ENCODE data around the gene ATL3.
"Not testable (repeated sequence)": the region's sequence is repeated elsewhere in the genome, so short reads cannot be mapped to it uniquely, and the experiment has no call there.

Gene ATL3

DNA sequence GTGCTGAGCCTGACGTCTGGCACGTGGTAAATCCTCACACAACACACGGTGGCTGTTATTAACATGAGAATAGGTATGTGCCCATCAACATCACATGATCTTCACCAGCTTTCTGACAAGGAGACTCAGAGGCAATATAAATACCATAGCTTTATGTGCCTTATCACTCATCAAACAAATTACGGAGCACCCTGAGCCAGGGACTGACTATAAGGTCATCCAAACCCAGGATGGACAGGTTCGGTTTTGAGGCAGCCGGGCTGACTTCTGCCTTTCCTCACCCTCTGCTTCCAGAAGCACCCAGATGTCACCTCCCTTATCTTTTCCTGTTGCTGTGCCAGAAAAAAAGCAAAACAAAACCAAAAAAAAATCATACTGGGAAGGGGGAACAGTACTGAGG, 51.2 kb downstream of the ATL3 start:
- no peak for DNase-seq (ENCODE audit: low read depth)

DNA sequence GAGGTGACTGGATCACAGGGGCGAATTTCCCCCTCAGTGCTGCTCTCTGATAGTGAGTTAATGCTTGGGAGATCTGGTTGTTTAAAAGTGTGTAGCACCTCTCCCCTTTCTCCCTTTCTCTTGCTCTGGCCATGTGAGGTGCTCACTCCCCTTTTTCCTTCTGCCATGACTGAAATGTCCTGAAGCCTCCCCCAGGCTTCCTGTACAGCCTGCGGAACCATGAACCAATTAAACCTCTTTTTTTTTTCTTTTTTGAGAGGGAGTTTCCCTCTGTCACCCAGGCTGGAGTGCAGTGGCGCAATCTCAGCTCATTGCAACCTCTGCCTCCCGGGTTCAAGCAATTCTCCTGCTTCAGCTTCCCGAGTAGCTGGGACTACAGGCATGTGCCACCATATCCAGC, 53.5 kb downstream of the ATL3 start:
- not testable (repeated sequence) for DNase-seq (ENCODE audit: low read depth)

DNA sequence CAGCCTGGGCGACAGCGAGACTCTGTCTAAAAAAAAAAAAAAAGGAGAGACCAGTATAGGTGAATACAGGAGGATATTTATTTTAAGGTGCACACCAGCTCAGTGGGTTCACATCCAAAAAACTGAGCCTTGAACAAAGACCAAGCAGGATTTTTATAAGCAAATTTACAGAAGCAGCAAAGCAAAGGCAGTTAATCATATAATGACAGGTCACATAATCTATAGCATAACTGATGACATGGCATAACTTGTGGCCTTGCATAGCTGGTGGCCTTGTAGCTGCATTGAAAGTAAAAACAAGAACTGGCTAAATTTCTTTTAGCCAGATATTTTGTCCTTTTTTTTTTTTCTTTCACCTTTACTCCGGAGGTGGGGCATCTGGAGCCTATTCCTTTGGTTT, 54.2 kb downstream of the ATL3 start:
- no peak for DNase-seq (ENCODE audit: low read depth)

DNA sequence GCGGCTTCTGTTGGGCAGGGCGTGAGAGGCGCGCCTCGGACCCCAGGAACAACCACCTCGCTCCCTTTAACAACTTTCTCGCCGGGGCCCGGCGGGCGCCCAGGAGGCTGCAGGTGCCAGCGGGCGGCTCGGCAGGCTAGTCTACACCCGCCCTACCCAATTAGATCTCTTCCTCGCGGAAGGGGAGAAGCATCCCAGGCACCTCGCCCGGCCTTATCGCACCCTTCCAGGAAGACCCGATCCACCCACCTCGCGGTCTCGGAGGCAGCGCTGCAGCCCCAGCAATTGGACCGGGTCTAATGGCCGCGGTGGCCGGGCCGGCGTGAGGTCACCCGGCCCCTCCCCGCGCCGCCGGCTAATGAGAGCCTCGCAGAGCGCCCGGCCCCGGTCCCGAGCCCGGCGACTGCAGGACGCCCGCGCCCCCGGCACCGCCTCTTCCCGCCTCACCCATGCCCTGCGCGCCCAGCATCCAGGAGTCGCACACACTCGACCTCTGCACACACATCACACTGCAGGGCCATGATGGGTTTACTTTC, 57.0 kb downstream of the ATL3 start, which contains the start of gene PLAAT3:
Gene PLAAT3 (minus strand): TSS at position 298 of the 536 bp plus-strand sequence. CDS start 419 bp downstream, outside the sequence.
- peak; percentile 47 for DNase-seq (ENCODE audit: low read depth)

DNA sequence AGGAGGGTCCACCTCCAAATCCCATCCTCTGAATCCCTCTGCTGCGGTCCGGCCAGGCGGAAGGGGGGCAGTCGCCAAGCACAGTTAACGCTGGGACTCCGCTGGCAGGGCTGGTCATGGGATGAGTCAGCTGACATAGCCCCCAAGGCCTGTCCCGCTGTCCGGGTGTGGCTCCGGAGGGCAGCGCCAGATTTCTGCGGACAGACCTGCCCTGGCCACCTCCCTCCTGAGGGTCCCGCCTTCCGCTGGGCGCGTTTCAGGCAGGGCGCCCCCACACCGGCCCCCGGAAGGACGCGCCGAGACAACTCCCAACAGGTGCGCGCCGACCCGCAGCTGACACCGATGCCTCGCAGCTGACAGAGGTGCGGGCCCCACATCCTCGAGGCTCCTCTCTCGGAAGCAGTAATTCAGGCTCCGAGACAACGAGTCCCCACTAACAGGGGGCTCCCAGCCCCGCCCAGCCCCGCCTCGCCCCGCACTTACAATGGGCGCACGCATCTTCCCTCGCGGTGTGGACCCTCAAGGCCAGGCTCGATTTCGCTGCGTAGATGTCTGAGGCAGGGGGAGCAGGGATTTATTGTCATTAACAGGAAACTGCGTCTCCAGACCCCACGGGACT, 57.5 kb downstream of the ATL3 start:
- DNase-seq (ENCODE audit: low read depth), result no peak

DNA sequence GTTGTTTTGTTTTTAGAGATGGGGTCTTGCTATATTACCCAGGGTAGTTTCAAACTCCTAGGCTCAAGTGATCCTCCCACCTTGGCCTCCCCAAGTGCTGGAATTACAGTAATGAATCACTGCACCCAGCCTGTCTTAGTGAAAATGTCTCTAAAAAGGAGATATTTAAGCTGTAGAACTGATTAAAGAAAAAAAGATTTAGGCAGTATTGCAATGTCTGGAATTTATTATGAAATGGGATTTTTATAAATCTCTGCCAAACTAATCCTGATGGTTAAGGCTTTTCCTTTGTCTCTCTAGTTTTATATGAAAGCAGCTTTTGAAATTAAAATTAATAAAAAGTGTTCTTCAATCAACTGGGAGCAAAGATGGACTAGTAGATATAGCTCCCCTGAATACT, 59.0 kb downstream of the ATL3 start:
- DNase-seq (ENCODE audit: low read depth), result no peak

DNA sequence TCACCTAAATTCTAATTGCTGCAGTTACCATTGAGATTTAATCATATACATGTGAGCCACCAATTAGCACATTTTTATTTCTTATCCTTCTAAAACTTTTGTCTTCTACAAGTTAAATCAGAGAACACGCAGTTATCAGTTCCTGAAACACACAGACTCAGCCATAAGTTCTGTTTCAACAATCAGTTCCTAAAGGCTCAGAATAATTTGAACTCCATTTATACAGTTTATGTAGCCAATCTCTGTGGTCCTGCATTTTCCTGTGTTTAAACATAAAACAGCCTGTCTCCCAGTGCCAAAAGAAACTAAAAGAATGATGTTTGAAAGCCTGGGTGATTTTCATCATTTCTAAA, 59.8 kb downstream of the ATL3 start:
- DNase-seq (ENCODE audit: low read depth), result no peak

DNA sequence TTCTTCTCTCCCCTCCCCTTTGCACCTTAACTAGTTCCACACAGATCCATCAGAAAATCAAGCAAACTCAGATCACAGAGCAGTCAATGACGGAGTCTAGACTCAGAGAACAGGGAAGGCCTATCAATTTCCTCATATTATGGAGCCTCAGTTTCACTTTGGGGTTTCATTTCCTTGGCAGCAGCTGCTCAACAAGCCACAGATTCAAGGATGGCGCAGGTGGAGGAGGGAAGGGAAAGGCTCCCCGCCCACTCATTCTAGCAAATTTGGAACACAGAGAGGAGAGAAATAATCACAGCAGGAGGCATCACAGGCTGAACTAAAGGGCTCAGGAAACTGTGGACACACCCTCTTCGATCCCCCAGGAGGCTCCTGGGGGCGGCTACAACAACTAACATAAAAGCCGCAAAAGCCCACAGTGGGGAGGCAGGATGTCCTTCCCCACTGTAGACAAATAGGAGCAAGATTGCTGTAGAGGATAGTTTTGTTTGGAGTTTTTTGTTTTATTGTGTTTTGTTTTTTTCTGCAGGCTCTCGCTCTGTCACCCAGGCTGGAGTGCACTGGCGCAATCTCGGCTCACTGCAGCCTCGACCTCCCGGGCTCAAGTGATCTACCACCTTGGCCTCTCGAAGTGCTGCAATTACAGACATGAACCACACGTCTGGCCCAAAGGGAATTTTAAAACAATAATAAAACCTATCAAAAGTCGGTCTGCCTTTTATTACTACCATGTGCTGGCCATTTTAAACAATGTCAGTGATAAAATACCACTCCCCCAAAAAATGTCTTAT, 60.4 kb downstream of the ATL3 start:
- no peak for DNase-seq (ENCODE audit: low read depth)

DNA sequence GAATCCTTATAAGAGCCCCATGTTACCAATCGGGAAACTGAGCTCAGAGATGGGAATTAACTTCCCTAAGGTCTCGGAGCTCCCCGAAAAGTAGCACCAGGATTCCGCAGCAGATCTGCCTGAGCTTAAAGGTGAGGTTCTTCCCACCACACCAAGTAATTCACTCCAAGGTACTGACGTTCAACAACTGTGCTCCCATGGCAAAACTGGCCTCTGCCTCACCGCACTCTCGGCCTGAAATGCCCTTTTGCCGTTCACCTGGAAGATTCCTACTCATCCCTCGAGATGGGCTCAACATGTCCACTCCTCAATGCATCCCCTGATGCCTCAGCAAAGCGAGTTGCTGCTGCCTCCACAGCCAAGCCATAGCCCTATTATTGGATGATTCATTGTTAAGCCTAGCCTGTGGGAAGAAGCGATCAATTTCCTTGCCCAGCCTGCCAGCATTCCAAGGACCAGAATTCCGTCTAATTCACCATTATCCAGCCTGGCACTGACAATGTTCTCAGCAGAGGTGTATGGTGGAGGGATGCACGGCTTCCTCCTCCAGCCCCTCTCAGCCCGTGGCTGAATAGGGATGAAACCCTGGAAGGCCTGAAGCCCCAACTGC, 61.1 kb downstream of the ATL3 start:
- DNase-seq (ENCODE audit: low read depth), result no peak

DNA sequence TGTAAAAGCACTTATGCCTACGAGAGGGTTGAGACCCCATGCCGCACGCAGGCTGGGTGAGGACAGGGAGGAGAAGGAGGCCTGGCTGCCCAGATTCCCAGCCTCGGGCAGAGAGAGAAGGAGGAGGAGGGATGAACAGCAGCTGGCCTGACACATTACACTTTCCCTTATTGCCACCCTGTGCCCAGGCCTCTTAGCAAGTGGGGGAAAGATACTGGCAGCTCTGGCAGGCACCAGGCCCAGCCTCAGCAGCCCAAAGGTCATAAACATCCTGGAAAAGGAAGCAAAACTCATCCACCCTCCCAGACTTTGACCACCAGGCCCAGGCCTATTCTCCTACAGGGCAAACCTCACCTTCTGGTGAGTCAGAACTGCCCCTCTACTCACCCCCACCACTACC, 61.6 kb downstream of the ATL3 start:
- DNase-seq (ENCODE audit: low read depth), result no peak

DNA sequence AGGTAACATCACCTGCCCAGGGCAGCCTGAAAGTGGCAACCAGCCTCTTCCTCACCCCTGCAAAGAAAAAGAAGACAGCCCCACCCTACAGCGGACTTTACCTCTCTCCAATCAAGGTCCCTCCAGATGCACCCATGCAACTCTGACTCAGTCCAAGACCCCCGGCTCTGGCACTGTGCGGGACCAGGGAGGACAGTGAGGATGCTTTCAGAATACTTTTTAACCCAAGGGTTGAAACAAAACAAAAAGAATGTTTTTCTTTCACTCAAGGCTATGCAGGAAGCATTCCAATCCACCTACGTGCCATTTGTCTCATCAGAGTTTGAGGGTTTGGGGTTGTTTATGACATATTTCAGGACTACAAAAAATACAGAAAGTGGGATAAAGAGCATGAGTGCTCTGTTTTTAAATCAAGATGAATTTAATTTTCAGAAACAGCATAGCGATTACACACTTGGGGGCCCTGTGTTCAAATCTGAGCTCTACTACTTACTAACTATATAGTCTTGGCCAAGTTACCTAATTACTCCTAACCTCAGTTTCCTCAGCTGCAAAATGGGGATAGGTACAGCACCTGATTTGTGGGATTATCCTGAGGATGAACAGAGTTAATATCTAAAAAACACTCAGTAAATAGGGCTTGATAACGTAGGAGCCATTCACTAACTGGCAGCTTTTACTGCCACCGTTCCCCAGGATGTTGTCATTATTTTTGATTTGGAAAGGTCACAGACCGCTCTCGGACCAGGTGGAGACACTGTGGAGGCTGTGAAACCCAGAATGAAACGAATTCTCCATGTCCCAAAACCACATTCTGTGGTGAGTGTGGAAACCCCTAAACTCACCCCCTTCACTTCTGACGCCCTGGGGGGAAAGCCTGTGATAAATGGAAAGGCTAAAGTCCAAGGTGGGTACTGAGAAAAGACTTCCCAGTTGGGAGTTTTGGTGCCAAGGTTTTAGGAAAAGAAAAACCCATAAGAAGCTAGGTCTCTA, 62.5 kb downstream of the ATL3 start:
- no peak for DNase-seq (ENCODE audit: low read depth)

DNA sequence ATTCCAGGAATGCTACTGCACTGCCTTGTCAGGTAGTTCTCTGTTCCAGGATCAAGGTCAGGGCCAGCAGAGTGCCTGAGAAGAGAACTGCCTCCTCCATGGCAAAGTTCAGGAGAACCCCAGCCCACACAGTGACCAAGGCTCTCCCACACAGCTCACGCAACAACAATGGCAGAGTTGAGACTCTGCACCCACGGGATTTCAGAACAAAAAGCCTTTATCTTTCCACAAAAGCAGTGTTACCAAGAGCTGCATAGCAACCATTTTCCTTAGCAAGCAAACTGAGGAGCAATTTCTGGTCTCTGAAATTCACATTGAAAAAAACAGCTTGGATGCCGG, 68.0 kb downstream of the ATL3 start:
- DNase-seq (ENCODE audit: low read depth), result no peak

DNA sequence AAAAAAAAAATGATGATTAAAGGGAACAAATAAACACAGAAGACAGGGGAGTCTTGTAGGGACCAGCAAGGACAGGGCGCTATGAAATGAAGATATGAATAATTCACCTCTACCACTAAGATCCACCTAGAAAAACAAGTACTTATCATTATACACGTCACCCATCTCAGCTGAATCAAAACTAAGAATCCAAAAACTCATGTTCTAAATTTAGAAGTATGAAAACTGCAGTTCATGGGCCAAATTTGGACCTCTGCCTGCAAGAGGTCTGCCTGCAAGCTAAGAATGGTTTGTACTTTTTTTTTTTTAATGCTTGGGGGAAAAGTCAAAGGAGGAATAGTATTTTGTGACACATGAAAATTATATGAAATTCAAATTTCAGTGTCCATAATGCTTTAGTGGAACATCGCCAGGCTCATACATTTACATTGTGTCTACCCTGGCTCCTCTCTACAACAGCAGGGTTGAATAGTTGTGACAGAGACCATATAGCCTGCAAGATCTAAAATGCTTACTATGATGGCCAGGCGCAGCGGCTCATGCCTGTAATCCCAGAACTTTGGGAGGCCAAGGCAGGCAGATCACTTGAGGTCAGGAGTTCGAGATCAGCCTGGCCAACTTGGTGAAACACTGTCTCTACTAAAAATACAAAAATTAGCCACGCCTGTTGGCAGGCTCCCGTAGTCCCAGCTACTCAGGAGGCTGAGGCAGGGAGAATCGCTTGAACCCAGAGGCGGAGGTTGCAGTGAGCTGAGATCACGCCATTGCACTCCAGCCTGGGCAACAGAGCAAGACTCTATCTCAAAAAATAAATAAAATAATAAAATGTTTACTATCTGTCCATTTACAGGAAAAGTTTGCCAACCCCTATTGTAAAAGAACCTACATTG, 68.6 kb downstream of the ATL3 start:
- not testable (repeated sequence) for DNase-seq (ENCODE audit: low read depth)

DNA sequence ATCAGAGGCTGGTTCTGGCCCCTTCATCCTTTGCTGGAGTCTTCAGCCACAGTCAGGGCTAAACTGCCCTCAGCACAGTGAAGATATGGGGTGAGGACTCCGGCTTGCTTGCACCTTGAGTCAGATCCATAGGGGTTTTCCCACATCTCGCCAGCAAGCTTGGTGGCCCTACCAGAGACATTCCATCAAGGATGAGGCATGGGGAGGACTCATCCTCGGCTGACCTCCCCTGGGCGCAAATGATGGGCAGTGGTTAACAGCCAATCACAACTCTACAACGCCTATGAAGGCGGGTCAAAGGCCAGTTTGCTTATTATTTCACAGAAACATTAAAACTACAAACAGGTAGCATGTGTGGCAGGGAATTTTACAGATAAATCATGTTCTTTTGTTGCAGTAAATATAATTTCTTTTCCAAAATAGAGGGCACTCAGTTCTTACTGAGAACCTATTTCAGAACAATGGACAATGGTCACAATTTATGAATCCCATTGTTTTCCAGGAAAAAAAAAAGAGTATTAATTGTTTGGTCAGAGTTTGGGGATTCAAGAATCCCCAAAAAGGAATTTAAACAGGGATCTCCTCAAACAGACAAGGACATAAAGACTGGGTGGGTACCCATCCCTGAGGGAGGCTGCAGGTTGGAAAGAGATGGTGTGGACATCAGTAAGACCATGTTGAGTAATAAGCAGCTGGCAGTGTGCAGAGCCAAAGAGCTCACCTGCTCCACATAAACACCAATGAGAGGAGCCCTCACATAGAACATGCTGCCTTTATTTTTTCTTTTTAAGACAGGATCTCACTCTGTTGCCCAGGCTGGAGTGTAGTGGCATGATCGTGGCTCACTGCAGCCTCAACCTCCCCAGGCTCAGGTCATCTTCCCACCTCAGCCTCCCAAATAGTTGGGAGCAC, 71.7 kb downstream of the ATL3 start:
- no peak for DNase-seq (ENCODE audit: low read depth)

DNA sequence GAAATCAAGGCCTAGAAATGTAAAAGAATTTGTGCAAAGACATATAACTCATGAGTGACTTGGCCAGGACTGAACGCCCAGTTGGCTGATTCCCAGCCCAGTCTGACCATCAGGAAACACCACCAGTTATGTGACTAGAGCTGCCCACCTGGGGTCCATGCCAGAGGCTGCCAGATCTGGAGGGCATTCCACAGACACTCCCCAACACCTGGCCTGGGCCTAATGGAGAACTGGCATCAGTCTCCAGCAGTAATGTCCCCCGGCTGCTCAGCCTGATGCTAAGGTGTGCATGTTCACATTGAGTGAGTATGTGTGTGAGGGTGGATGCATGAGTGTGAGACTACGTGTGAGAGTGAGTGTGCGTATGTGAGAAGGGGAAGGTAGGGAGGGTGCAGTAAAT, 72.6 kb downstream of the ATL3 start:
- DNase-seq (ENCODE audit: low read depth), result no peak

DNA sequence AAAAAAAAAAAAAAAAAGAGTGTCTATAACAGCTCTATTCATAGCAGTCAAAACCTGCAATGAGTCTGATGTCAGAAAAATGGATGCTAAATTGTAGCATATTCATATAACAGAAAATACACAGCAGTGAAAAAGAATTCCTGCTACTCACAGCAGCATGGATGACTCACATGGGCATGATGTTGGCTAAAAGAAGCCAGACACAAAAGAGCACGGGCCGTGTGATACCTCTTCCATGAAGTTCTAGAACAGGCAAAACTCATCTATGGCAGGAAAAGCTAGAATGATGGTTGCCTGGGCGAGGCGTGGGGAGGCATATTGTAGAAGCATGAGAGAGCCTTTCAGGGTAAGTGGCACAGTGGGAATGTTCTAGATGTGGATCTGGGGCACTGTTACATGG, 75.9 kb downstream of the ATL3 start:
- no peak for DNase-seq (ENCODE audit: low read depth)

DNA sequence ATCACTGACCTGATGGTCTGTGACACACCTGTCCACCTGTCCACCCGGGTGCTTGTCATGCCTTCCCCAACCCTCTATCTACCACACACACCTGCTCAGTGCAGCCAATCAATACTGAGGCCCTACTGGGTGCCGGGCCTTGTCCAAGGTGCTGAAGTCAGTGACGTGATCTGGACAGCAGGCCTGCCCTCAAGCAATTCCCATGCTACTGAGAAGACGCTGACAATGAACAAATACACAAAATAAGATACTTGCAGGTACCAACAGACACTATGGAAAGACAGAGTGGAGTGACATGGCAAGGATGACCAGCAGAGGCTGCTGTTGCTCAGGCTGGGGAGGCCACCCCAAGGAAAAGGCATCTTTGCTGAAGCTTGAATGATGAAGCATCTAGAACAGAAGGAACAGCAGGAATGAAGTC, 78.2 kb downstream of the ATL3 start:
- DNase-seq (ENCODE audit: low read depth), result no peak

DNA sequence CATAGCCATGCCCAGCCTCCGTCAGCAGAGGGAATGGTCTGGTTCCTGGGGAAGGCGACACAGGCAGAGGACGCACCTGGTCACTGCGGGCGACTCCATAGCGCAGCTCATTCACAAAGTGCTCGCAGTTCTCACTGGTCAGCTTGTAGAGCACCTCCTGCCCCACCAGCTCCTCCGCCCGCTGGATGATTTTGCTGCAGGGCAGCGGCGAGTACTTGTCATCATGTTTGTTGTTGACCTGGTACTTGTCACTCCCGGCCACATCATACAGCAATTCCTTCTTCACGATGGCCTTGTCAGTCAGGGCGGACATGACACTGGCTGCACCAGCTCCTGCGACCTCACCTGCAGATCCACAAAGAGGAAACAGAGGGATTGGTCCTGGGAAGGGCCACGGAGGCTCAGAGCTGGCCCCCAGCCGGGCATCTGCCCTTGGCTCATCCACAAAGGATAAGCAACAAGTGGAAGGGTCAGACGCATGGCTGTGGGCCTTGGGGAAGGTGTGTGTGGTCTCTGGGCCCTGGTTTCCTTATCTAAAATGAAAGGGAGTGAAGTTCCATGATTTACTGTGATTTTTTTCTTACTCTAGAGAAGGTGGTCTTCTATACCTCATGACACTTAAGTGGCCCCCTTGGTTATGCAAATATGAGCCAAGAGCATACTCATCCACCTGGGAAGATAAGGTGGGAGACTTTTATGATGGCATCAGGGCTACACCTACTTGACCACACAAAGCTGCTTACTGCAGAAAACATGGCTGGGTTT, 81.0 kb downstream of the ATL3 start:
- no peak for DNase-seq (ENCODE audit: low read depth)

DNA sequence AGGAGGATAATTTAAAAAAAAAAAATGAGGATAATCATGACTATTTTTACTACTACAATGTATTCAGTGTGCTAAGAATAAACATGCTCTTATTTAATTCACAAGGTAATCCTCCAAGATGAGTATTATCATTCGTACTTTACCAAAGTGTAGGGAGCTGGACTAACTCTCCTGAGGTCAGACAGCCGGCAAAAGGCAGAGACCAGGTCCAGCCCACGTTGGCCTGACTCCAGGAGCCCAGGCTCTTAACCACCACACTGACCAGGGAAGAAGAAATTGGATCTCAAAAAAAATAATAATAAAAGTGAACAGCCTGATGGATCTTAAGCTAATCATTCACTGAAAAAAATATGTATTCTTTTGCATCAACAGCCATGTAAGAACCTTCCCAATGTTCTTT, 82.2 kb downstream of the ATL3 start:
- no peak for DNase-seq (ENCODE audit: low read depth)

Measured in CMK (cell line).